ENCODE data around the gene KLF9. TPM values are rescaled to one million over a fixed set of nuclear protein-coding genes. Genes with fewer than 3 reads are reported as not detected.

Gene KLF9
- total RNA-seq, 1 experiment from 2014 or later, result 7.0 TPM

DNA sequence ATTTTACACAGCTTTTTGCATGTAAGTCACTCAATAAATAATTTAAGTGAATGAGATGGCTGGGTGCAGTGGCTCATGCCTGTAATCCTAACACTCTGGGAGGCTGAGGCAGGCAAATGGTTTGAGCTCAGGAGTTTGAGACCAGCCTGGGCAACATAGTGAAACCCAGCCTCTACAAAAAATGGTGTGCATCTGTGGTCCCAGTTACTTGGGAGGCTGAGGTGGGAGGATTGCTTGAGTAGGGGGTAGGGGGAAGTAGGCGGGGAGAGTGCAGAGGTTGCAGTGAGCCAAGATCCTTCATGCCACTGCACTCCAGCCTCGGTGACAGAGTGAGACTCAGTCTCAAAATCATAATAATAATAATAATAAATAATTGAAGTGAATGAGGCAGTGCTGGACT is 10.2 kb downstream of the KLF9 start:
- Histone ChIP-seq H2AFZ (no peak overlapping the region), H3K9me2 (ENCODE audit: insufficient read depth) (no peaks in the 10 kb centered on the region), H3K79me2 (ENCODE audit: low read depth) (no peaks in the 10 kb centered on the region), H4K20me1 (ENCODE audit: insufficient read depth) (0 out of 2 replicates have a peak, but pooled peaks cover 3% of the 10 kb centered on the region), H3F3A (ENCODE audit: insufficient read depth, low read depth) (no peaks in the 10 kb centered on the region), H3K4me3 (no peak overlapping the region), H3K4me2 (no peak overlapping the region), H3K9me3 (ENCODE audit: insufficient read depth, low read depth) (no peaks in the 10 kb centered on the region), H3K36me3 (ENCODE audit: low read depth) (no peaks in the 10 kb centered on the region), H3K4me1 (replicated peaks; ENCODE audit: insufficient read depth) (no peaks in the 10 kb centered on the region), H3K27ac (no peak overlapping the region), H3K27me3 (ENCODE audit: insufficient read depth, low read depth) (no peaks in the 10 kb centered on the region)
- BruUV-seq (replicated peaks), result no TSS peak
- no peak for DNase-seq
- CTCF ChIA-PET, result no interaction called here
- POLR2A ChIA-PET (ENCODE audit: unreplicated experiment), result interaction anchor here (0.7 kb wide), 1 partner anchor 14 kb away, joined by 3 read pairs; no protein-coding TSS in a partner anchor
- no peak for TF ChIP-seq EZH2 (IDR thresholded peaks at IDR 0.05; ENCODE audit: low read depth)
- TF ChIP-seq, protein P1, sequence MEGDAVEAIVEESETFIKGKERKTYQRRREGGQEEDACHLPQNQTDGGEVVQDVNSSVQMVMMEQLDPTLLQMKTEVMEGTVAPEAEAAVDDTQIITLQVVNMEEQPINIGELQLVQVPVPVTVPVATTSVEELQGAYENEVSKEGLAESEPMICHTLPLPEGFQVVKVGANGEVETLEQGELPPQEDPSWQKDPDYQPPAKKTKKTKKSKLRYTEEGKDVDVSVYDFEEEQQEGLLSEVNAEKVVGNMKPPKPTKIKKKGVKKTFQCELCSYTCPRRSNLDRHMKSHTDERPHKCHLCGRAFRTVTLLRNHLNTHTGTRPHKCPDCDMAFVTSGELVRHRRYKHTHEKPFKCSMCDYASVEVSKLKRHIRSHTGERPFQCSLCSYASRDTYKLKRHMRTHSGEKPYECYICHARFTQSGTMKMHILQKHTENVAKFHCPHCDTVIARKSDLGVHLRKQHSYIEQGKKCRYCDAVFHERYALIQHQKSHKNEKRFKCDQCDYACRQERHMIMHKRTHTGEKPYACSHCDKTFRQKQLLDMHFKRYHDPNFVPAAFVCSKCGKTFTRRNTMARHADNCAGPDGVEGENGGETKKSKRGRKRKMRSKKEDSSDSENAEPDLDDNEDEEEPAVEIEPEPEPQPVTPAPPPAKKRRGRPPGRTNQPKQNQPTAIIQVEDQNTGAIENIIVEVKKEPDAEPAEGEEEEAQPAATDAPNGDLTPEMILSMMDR (conservative IDR thresholded peaks at IDR 0.05), result no peak
- intact Hi-C loops (cut with micrococcal nuclease; ENCODE audit: unreplicated experiment), result no loop called here

DNA sequence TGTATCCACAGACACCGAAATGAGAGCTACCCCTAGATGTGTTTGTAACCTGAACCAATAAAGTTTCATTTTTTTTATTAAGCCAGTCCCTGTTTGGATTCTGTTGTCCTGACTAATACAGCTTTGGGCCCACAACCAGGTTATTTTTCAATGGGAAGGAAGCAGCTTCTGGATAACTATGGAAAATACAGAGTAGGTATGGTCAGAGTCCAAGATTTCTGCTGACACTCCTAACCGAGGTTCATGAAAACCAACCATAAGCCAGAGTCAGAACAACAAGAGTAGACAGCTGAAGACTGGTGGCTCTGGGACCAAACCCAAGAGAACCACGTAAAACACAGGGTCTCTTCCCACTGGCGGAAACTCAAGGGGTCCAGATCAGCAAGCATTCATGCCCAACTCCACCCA is 10.8 kb downstream of the KLF9 start:
- no peaks in the 10 kb centered on the region for H3F3A ChIP-seq (ENCODE audit: insufficient read depth, low read depth)
- no peaks in the 10 kb centered on the region for H3K4me1 ChIP-seq (replicated peaks; ENCODE audit: insufficient read depth)
- no peak overlapping the region for H3K4me3 ChIP-seq
- H3K9me3 ChIP-seq (ENCODE audit: insufficient read depth, low read depth), result no peaks in the 10 kb centered on the region
- H3K9me2 ChIP-seq (ENCODE audit: insufficient read depth), result no peaks in the 10 kb centered on the region
- POLR2A ChIA-PET (ENCODE audit: unreplicated experiment), result no interaction called here
- TF ChIP-seq, protein P1 (conservative IDR thresholded peaks at IDR 0.05), result no peak
- TF ChIP-seq EZH2 (IDR thresholded peaks at IDR 0.05; ENCODE audit: low read depth), result no peak
- H2AFZ ChIP-seq, result no peak overlapping the region
- no TSS peak for BruUV-seq (replicated peaks)
- DNase-seq, result no peak
- no peaks in the 10 kb centered on the region for H3K27me3 ChIP-seq (ENCODE audit: insufficient read depth, low read depth)
- no peaks in the 10 kb centered on the region for H3K36me3 ChIP-seq (ENCODE audit: low read depth)
- intact Hi-C loops (cut with micrococcal nuclease; ENCODE audit: unreplicated experiment), result no loop called here
- H3K27ac ChIP-seq, result no peak overlapping the region
- CTCF ChIA-PET, result interaction anchor here (0.6 kb wide), 1 partner anchor 32 kb away, joined by 3 read pairs; no protein-coding TSS in a partner anchor
- no peaks in the 10 kb centered on the region for H3K79me2 ChIP-seq (ENCODE audit: low read depth)
- no peak overlapping the region for H3K4me2 ChIP-seq
- 0 out of 2 replicates have a peak, but pooled peaks cover 3% of the 10 kb centered on the region for H4K20me1 ChIP-seq (ENCODE audit: insufficient read depth)

DNA sequence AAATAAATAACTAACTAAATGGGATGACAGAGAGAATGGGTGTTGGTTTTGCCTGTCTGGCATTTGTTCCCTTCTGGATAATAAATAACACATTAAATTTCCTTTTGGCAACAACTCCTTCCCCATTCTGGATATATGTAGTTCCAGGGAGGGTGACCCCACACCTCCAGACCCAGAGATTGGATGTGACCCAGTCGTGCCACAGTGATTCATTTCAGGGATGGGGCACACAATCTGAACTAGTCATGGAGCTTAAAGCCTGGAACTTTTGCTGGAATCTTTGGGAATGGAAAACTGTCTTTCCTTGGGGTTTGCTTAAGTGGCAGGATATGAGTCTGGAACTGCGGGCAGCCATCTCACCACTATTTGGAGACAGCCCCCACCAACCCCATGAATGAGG is 11.3 kb downstream of the KLF9 start:
- 0 out of 2 replicates have a peak, but pooled peaks cover 3% of the 10 kb centered on the region for H4K20me1 ChIP-seq (ENCODE audit: insufficient read depth)
- H3K79me2 ChIP-seq (ENCODE audit: low read depth), result no peaks in the 10 kb centered on the region
- DNase-seq, result no peak
- CTCF ChIA-PET, result interaction anchor here (0.6 kb wide), 1 partner anchor 32 kb away, joined by 3 read pairs; no protein-coding TSS in a partner anchor
- no peaks in the 10 kb centered on the region for H3K9me2 ChIP-seq (ENCODE audit: insufficient read depth)
- no peaks in the 10 kb centered on the region for H3K4me1 ChIP-seq (replicated peaks; ENCODE audit: insufficient read depth)
- no peaks in the 10 kb centered on the region for H3K27me3 ChIP-seq (ENCODE audit: insufficient read depth, low read depth)
- no TSS peak for BruUV-seq (replicated peaks)
- POLR2A ChIA-PET (ENCODE audit: unreplicated experiment), result no interaction called here
- no peak overlapping the region for H3K4me3 ChIP-seq
- no peaks in the 10 kb centered on the region for H3F3A ChIP-seq (ENCODE audit: insufficient read depth, low read depth)
- H3K36me3 ChIP-seq (ENCODE audit: low read depth), result no peaks in the 10 kb centered on the region
- no peak for TF ChIP-seq EZH2 (IDR thresholded peaks at IDR 0.05; ENCODE audit: low read depth)
- TF ChIP-seq, protein P1 (conservative IDR thresholded peaks at IDR 0.05), result no peak
- H3K4me2 ChIP-seq, result no peak overlapping the region
- intact Hi-C loops (cut with micrococcal nuclease; ENCODE audit: unreplicated experiment), result no loop called here
- no peak overlapping the region for H2AFZ ChIP-seq
- H3K27ac ChIP-seq, result no peak overlapping the region
- no peaks in the 10 kb centered on the region for H3K9me3 ChIP-seq (ENCODE audit: insufficient read depth, low read depth)
